Measurements from ENCODE around the gene AMN1. TPM values are rescaled to one million over a fixed set of nuclear protein-coding genes. Genes with fewer than 3 reads are reported as not detected.
A peak's percentile ranks its signal among the peaks of the same experiment; 100 is the strongest.
"Not testable (repeated sequence)": the region's sequence is repeated elsewhere in the genome, so short reads cannot be mapped to it uniquely, and the experiment has no call there.

Gene AMN1
- total and polyA plus RNA-seq, 4 donors: 11.7 to 23.7 (median 12.4) TPM

DNA sequence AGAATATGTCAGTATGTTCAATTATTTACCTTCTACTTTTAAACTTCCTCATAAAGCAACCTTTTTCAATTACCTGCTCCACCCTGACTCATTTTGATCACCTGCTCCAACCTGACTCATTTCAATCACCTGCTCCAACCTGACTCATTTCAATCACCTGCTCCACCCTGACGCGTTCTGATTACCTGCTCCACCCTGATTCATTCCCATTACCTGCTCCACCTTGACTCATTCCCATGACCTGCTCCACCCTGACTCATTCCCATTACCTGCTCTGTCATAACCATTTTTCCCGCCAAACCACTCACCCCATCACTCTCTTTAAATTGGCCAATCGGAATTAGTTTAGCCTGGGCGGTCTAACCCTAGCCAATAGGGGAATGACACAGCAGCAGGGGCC lies 29.5 kb upstream of the AMN1 start:
- DNase-seq; H3K27ac ChIP-seq (ENCODE audit: low read depth in 1 of 2, low read length in 2 of 2); H3K27me3 ChIP-seq (ENCODE audit: control insufficient read depth in 1 of 2, insufficient read depth in 2 of 2, low read length in 1 of 2); H3K4me3 ChIP-seq (ENCODE audit: low read length in 2 of 2); H3K9me3 ChIP-seq (ENCODE audit: control insufficient read depth, low read length); ATAC-seq (ENCODE audit: low FRiP score); H3K4me1 ChIP-seq (ENCODE audit: control insufficient read depth in 1 of 2, insufficient read depth in 2 of 2, low read length in 2 of 2); intact Hi-C loops (cut with DNase I); H3K36me3 ChIP-seq (ENCODE audit: control insufficient read depth in 1 of 2, insufficient read depth in 2 of 2, low read length in 1 of 2): not testable (repeated sequence)
- 96 to 97% methylated on average over 5 of the region's 5 CpGs for WGBS, 2 donors

DNA sequence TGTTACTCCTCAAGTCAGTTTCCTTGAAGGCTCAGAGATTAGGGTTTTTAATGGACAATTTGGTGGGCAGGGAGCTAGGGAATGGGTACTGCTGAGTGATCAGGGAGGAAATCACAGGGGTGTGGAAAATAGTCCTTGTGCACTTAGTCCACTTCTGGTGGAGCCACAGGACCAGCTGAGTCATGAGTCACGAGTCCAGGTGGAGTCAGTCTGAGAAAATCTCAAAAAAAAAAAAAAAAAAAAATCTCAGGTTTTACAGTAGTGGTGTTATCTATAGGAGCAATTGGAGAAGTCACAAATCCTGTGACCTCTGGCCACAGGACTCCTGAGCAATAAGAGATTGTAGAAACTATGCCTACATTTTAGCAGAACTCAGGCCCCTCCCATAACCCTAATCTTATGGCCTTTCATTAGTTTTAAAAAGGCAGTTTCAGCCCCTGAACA lies 28.2 kb upstream of the AMN1 start:
- no peak overlapping the region for H3K27ac ChIP-seq (ENCODE audit: low read depth in 1 of 2, low read length in 2 of 2)
- ATAC-seq (ENCODE audit: low FRiP score): no peak
- DNase-seq: no peak
- H3K27me3 ChIP-seq (ENCODE audit: control insufficient read depth in 1 of 2, insufficient read depth in 2 of 2, low read length in 1 of 2): no peaks in the 10 kb centered on the region
- no peaks in the 10 kb centered on the region for H3K4me1 ChIP-seq (ENCODE audit: control insufficient read depth in 1 of 2, insufficient read depth in 2 of 2, low read length in 2 of 2)
- H3K9me3 ChIP-seq (ENCODE audit: control insufficient read depth, low read length): no peaks in the 10 kb centered on the region
- H3K4me3 ChIP-seq (ENCODE audit: low read length in 2 of 2): no peak overlapping the region
- 80 to 88% methylated on average over 1 of the region's 1 CpG for WGBS, 2 donors
- intact Hi-C loops (cut with DNase I): no loop called here
- no peaks in the 10 kb centered on the region for H3K36me3 ChIP-seq (ENCODE audit: control insufficient read depth in 1 of 2, insufficient read depth in 2 of 2, low read length in 1 of 2)

DNA sequence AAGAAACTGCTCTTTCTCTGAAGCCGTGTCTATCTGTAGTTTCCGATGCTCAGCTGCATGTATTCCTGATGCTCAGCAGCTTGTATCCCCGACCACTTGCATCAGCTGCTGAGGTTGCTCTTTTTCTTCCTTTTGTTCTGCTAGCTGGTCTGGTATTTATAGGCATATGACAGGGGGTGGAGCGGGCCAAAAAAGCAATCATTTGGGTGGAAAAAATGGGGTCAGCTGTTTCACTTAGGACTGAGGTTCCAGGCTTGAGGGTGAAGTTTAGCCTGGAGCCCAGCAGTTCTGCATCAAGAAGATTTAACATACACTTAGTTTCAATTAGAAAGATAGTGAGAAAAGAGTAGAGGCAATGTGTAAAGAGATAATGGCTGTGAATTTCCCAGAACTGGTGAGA lies 23.6 kb upstream of the AMN1 start:
- WGBS, 2 donors: 67 to 71% methylated on average over 4 of the region's 4 CpGs
- intact Hi-C loops (cut with DNase I): no loop called here
- Histone ChIP-seq H3K9me3 (ENCODE audit: control insufficient read depth, low read length) (no peaks in the 10 kb centered on the region), H3K4me1 (ENCODE audit: control insufficient read depth in 1 of 2, insufficient read depth in 2 of 2, low read length in 2 of 2) (no peaks in the 10 kb centered on the region), H3K27ac (ENCODE audit: low read depth in 1 of 2, low read length in 2 of 2) (no peak overlapping the region), H3K36me3 (ENCODE audit: control insufficient read depth in 1 of 2, insufficient read depth in 2 of 2, low read length in 1 of 2) (no peaks in the 10 kb centered on the region), H3K4me3 (ENCODE audit: low read length in 2 of 2) (no peak overlapping the region), H3K27me3 (ENCODE audit: control insufficient read depth in 1 of 2, insufficient read depth in 2 of 2, low read length in 1 of 2) (no peaks in the 10 kb centered on the region)
- no peak for ATAC-seq (ENCODE audit: low FRiP score)
- peak in 1 of 2 donors; percentile 53 for DNase-seq

DNA sequence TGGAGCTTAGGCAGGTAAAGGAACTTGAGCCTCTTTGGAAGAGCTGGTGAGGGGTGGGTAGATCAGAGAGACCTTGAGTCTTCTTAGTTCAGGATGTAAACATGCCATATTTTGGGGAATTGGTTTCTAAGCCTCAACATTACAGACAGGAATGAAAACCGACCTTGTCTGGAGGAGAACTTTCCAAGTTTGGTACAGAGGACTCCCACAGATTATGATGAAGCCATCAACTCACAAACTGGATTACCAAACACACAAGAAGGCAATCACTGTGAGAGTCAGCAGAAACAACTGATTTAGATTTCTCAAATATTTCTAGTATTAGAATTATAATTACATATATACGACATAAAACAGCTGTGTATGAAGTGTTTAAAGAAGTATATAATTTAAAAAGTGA lies 22.3 kb upstream of the AMN1 start:
- intact Hi-C loops (cut with DNase I): no loop called here
- H3K27me3 ChIP-seq (ENCODE audit: control insufficient read depth in 1 of 2, insufficient read depth in 2 of 2, low read length in 1 of 2): no peaks in the 10 kb centered on the region
- H3K4me3 ChIP-seq (ENCODE audit: low read length in 2 of 2): no peak overlapping the region
- H3K27ac ChIP-seq (ENCODE audit: low read depth in 1 of 2, low read length in 2 of 2): no peak overlapping the region
- H3K36me3 ChIP-seq (ENCODE audit: control insufficient read depth in 1 of 2, insufficient read depth in 2 of 2, low read length in 1 of 2): no peaks in the 10 kb centered on the region
- no peaks in the 10 kb centered on the region for H3K4me1 ChIP-seq (ENCODE audit: control insufficient read depth in 1 of 2, insufficient read depth in 2 of 2, low read length in 2 of 2)
- no peaks in the 10 kb centered on the region for H3K9me3 ChIP-seq (ENCODE audit: control insufficient read depth, low read length)
- DNase-seq: no peak
- no peak for ATAC-seq (ENCODE audit: low FRiP score)
- WGBS, 2 donors: 25 to 37% methylated on average over 2 of the region's 2 CpGs

DNA sequence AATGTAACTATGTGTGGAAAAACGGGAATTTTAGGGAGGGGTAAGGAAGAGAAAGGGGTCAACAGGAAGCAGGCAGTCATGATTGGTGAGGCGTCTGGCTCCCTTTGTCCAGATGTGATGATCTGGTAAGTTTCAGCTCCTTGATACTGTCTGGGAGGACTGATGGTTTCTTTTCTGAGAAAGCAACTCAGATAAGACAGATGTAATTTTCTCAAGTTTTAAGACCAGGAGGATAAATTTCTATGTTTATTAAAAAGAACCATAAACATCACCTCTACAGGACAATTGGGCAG lies 21.9 kb upstream of the AMN1 start:
- H3K27ac ChIP-seq (ENCODE audit: low read depth in 1 of 2, low read length in 2 of 2): no peak overlapping the region
- intact Hi-C loops (cut with DNase I): no loop called here
- no peak for ATAC-seq (ENCODE audit: low FRiP score)
- H3K4me1 ChIP-seq (ENCODE audit: control insufficient read depth in 1 of 2, insufficient read depth in 2 of 2, low read length in 2 of 2): no peaks in the 10 kb centered on the region
- H3K27me3 ChIP-seq (ENCODE audit: control insufficient read depth in 1 of 2, insufficient read depth in 2 of 2, low read length in 1 of 2): no peaks in the 10 kb centered on the region
- WGBS, 2 donors: 43 to 55% methylated on average over 2 of the region's 2 CpGs
- DNase-seq: no peak
- H3K4me3 ChIP-seq (ENCODE audit: low read length in 2 of 2): no peak overlapping the region
- H3K36me3 ChIP-seq (ENCODE audit: control insufficient read depth in 1 of 2, insufficient read depth in 2 of 2, low read length in 1 of 2): no peaks in the 10 kb centered on the region
- no peaks in the 10 kb centered on the region for H3K9me3 ChIP-seq (ENCODE audit: control insufficient read depth, low read length)

DNA sequence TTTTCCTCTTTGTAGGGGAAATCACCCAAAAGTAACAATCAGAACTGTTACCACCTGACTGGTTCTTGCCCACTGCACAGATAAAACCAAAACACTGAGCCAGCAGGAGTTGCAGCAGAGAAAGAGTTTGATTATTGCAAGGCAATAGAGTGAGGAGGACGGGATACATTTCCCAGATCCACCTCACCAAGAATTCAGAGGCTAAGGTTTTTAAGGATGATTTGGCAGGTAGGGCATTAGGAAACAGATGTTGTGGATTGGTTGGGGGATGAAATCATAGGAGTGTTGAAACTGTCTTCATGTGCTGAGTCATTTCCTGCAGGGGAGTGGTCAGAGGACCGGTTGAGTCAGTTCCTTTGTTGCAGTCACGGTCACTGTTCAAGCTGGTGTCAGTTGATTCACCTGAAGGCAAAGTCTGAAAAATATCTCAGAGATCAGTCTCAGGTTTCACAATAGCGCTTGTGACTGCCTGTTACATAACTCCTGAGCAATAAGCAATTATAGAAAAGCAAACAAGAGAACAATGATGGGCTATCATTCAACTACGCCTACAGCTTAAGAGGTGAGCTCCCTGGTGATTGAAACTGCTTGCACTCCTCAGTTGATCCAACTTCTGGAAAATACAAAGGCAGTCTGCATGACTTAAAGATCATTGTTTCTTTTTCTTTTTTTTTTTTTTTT lies 20.3 kb upstream of the AMN1 start:
- ATAC-seq (ENCODE audit: low FRiP score): peak; percentile 79
- Histone ChIP-seq H3K4me1 (ENCODE audit: control insufficient read depth in 1 of 2, insufficient read depth in 2 of 2, low read length in 2 of 2) (no peaks in the 10 kb centered on the region), H3K4me3 (ENCODE audit: low read length in 2 of 2) (no peak overlapping the region), H3K9me3 (ENCODE audit: control insufficient read depth, low read length) (no peaks in the 10 kb centered on the region), H3K27ac (ENCODE audit: low read depth in 1 of 2, low read length in 2 of 2) (no peak overlapping the region), H3K27me3 (ENCODE audit: control insufficient read depth in 1 of 2, insufficient read depth in 2 of 2, low read length in 1 of 2) (no peaks in the 10 kb centered on the region), H3K36me3 (ENCODE audit: control insufficient read depth in 1 of 2, insufficient read depth in 2 of 2, low read length in 1 of 2) (no peaks in the 10 kb centered on the region)
- intact Hi-C loops (cut with DNase I): no loop called here
- DNase-seq: peak in 1 of 2 donors; percentile 60
- 74 to 78% methylated on average over 5 of the region's 5 CpGs for WGBS, 2 donors

DNA sequence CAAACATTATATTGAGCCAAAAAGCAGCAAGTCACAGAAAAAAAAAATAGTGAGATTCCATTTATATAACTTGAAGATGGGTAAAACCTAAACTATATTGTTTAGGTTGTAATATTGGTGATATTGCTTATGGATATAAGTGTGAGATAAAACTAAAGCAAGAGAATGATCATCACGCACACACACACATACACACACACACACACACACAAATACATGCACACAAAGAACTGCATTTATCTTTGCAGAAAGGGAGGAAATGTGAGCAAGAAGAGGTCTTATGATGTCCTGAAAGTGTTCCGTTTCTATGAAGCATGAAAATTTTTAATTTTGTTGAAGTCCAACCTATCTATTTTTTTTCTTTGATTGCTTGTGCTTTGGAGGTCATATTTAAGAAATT lies 16.4 kb upstream of the AMN1 start:
- ATAC-seq (ENCODE audit: low FRiP score): no peak
- intact Hi-C loops (cut with DNase I): no loop called here
- no peak overlapping the region for H3K27ac ChIP-seq (ENCODE audit: low read depth in 1 of 2, low read length in 2 of 2)
- no peaks in the 10 kb centered on the region for H3K9me3 ChIP-seq (ENCODE audit: control insufficient read depth, low read length)
- H3K27me3 ChIP-seq (ENCODE audit: control insufficient read depth in 1 of 2, insufficient read depth in 2 of 2, low read length in 1 of 2): no peaks in the 10 kb centered on the region
- no peak overlapping the region for H3K4me3 ChIP-seq (ENCODE audit: low read length in 2 of 2)
- 84 to 94% methylated on average over 2 of the region's 2 CpGs for WGBS, 2 donors
- no peak for DNase-seq
- no peaks in the 10 kb centered on the region for H3K36me3 ChIP-seq (ENCODE audit: control insufficient read depth in 1 of 2, insufficient read depth in 2 of 2, low read length in 1 of 2)
- H3K4me1 ChIP-seq (ENCODE audit: control insufficient read depth in 1 of 2, insufficient read depth in 2 of 2, low read length in 2 of 2): no peaks in the 10 kb centered on the region

DNA sequence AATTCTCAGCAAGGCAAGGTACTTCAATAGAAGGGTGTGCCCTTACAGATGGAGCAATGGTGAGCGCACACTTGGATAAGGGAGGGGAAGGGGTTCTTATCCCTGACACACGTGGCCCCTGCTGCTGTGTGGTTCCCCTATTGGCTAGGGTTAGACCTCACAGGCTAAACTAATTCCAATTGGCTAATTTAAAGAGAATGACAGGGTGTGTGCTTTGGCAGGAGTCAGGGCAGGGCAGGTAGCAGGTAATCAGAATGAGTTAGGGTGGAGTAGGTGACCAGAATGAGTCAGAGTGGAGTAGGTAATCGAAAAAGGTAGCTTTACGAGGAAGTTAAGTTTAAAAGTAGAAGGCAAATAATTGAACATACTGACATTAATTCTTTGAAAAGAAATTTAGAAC lies 15.5 kb upstream of the AMN1 start:
- H3K36me3 ChIP-seq (ENCODE audit: control insufficient read depth in 1 of 2, insufficient read depth in 2 of 2, low read length in 1 of 2); H3K9me3 ChIP-seq (ENCODE audit: control insufficient read depth, low read length); H3K4me3 ChIP-seq (ENCODE audit: low read length in 2 of 2); H3K4me1 ChIP-seq (ENCODE audit: control insufficient read depth in 1 of 2, insufficient read depth in 2 of 2, low read length in 2 of 2); H3K27me3 ChIP-seq (ENCODE audit: control insufficient read depth in 1 of 2, insufficient read depth in 2 of 2, low read length in 1 of 2); ATAC-seq (ENCODE audit: low FRiP score); DNase-seq; H3K27ac ChIP-seq (ENCODE audit: low read depth in 1 of 2, low read length in 2 of 2); intact Hi-C loops (cut with DNase I): not testable (repeated sequence)
- 84 to 87% methylated on average over 4 of the region's 4 CpGs for WGBS, 2 donors

DNA sequence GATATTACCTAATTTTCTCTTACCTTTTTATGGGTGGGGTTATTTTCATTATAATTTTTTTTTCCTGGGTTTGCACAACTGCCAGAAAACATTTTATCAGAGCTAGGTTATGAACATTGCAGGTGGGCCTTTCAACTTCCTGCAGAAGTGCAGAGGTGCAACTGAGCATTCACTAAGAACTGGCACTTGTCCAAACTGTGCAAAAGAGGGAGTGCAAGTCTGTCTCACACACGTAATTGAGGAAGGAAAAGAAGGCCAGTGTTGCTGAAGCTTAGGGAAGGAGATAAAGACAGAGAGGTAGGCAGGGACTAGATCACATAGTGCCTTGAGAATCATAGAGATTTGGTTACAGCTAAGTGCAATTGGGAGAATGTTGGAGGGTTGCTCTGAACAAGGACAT lies 14.1 kb upstream of the AMN1 start:
- ATAC-seq (ENCODE audit: low FRiP score) (no peak), DNase-seq (no peak)
- no peaks in the 10 kb centered on the region for H3K4me1 ChIP-seq (ENCODE audit: control insufficient read depth in 1 of 2, insufficient read depth in 2 of 2, low read length in 2 of 2)
- no peaks in the 10 kb centered on the region for H3K36me3 ChIP-seq (ENCODE audit: control insufficient read depth in 1 of 2, insufficient read depth in 2 of 2, low read length in 1 of 2)
- no peak overlapping the region for H3K4me3 ChIP-seq (ENCODE audit: low read length in 2 of 2)
- no peak overlapping the region for H3K27ac ChIP-seq (ENCODE audit: low read depth in 1 of 2, low read length in 2 of 2)
- 37 to 39% methylated on average over 1 of the region's 1 CpG for WGBS, 2 donors
- intact Hi-C loops (cut with DNase I): no loop called here
- no peaks in the 10 kb centered on the region for H3K27me3 ChIP-seq (ENCODE audit: control insufficient read depth in 1 of 2, insufficient read depth in 2 of 2, low read length in 1 of 2)
- no peaks in the 10 kb centered on the region for H3K9me3 ChIP-seq (ENCODE audit: control insufficient read depth, low read length)

Measured in aorta (tissue), 5 donors.